ENCODE data around the gene PASK.

GRCh38 chr2:241064008-241064801 is 85.1 kb downstream of the PASK start:
- TF ChIP-seq POLR2A (IDR thresholded peaks at IDR 0.05), result no peak
- no peak for TF ChIP-seq CTCF (IDR thresholded peaks at IDR 0.05 in 4 of 5, conservative IDR thresholded peaks at IDR 0.05 in 1 of 5)

Measured in gastrocnemius medialis (tissue), 4 donors.